Kidney epithelial cell (primary cell): ENCODE measurements around the gene FLRT1. TPM values are rescaled to one million over a fixed set of nuclear protein-coding genes. Genes with fewer than 3 reads are reported as not detected.

Experiments
- DNase-seq: peaks from one replicate; pipeline ENCODE4 v3.0.0-alpha.2; 2010; ENCODE audit warnings: low read depth
- H3K27me3 ChIP-seq: 2 replicates; pipeline ENCODE4 v1.6.0; 2011; ENCODE audit warnings: low read length; ENCODE audit not compliant: control insufficient read depth, insufficient read depth
- H3K36me3 ChIP-seq: 2 replicates; pipeline ENCODE4 v1.5.1; 2011; ENCODE audit warnings: low read length; ENCODE audit not compliant: control insufficient read depth, insufficient read depth
- H3K4me3 ChIP-seq: 2 replicates; pipeline ENCODE4 v1.5.1; 2011; ENCODE audit warnings: low read depth, mild to moderate bottlenecking, control low read depth, low read length
- total RNA-seq: library from RNA; depleted of rRNA; stranded (reverse); fragments of >200 nt; gene quantifications from 2 replicates; pipeline ENCODE4 v1.2.3, GENCODE V29; 2015
- TF ChIP-seq, protein P1 (sequence below): IDR thresholded peaks from 2 replicates; pipeline ENCODE4 v1.5.1; 2011; ENCODE audit warnings: mild to moderate bottlenecking, moderate library complexity, low read length, control low read depth, inconsistent platforms; ENCODE audit not compliant: insufficient read depth, poor library complexity, severe bottlenecking

The FLRT1 gene
- total RNA-seq, 1 donor from 2014 or later = 0.13 TPM

- Histone ChIP-seq H3K27me3 (peaks cover 60% of the 10 kb centered on the region), H3K36me3 (no peaks in the 10 kb centered on the region), H3K4me3 (no peak overlapping the region)
- no peak for DNase-seq
- TF ChIP-seq, protein P1, sequence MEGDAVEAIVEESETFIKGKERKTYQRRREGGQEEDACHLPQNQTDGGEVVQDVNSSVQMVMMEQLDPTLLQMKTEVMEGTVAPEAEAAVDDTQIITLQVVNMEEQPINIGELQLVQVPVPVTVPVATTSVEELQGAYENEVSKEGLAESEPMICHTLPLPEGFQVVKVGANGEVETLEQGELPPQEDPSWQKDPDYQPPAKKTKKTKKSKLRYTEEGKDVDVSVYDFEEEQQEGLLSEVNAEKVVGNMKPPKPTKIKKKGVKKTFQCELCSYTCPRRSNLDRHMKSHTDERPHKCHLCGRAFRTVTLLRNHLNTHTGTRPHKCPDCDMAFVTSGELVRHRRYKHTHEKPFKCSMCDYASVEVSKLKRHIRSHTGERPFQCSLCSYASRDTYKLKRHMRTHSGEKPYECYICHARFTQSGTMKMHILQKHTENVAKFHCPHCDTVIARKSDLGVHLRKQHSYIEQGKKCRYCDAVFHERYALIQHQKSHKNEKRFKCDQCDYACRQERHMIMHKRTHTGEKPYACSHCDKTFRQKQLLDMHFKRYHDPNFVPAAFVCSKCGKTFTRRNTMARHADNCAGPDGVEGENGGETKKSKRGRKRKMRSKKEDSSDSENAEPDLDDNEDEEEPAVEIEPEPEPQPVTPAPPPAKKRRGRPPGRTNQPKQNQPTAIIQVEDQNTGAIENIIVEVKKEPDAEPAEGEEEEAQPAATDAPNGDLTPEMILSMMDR = no peak
Measured at GRCh38 chr11:64031001-64031400, 4.7 kb upstream of the FLRT1 start.

DNA sequence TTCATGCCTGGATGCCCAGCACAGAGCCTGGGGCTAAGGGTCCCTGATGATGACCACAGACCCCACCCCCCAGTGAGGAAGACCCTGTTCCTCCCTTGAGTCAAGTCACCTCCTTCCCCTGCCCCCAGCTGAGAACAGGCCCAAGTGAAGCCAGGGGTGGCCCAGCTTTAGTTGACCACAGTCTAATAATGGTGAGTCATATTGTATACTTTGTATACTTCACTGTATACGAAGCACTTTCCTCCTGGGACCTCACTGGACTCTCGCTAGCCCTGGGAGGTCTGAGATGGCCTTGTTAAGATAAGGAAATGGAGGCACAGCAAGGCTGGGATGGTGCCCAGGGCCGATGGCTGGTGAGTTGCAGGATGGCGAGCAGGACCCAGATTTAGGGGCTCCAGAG lies 3.7 kb upstream of the FLRT1 start:
- no peak for DNase-seq
- H3K27me3 ChIP-seq = peaks cover 71% of the 10 kb centered on the region
- TF ChIP-seq, protein P1 = no peak
- no peaks in the 10 kb centered on the region for H3K36me3 ChIP-seq
- H3K4me3 ChIP-seq = no peak overlapping the region

- TF ChIP-seq, protein P1 = no peak
- peaks cover 70% of the 10 kb centered on the region for H3K27me3 ChIP-seq
- no peak for DNase-seq
- no peaks in the 10 kb centered on the region for H3K36me3 ChIP-seq
- H3K4me3 ChIP-seq = no peak overlapping the region
Measured at GRCh38 chr11:64034411-64034811, 1.3 kb upstream of the FLRT1 start.

DNA sequence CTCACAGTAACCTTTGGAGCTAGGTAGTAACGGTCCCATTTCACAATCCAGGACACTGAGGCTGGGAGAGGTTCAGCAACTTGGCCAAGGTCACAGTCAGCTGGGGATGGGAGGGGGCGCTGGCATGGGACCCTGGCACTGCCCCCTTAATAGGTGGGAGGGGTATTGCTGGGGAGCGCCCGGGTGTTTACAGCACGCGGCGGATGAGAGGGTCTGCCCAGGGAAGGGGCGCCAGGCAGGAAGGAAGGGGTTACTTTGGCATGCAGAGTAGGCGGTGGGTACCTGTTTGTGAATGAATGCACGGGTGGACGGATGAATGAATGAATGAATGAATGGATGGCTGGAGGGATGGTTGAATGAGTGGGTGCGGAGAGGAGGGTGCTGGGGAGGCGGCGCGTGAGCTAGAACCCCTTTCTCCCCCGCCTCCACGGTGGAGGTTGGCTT lies 628 bp upstream of the FLRT1 start:
- H3K36me3 ChIP-seq = no peaks in the 10 kb centered on the region
- TF ChIP-seq, protein P1 = no peak
- no peak for DNase-seq
- H3K27me3 ChIP-seq = peaks cover 68% of the 10 kb centered on the region
- H3K4me3 ChIP-seq = no peak overlapping the region

DNA sequence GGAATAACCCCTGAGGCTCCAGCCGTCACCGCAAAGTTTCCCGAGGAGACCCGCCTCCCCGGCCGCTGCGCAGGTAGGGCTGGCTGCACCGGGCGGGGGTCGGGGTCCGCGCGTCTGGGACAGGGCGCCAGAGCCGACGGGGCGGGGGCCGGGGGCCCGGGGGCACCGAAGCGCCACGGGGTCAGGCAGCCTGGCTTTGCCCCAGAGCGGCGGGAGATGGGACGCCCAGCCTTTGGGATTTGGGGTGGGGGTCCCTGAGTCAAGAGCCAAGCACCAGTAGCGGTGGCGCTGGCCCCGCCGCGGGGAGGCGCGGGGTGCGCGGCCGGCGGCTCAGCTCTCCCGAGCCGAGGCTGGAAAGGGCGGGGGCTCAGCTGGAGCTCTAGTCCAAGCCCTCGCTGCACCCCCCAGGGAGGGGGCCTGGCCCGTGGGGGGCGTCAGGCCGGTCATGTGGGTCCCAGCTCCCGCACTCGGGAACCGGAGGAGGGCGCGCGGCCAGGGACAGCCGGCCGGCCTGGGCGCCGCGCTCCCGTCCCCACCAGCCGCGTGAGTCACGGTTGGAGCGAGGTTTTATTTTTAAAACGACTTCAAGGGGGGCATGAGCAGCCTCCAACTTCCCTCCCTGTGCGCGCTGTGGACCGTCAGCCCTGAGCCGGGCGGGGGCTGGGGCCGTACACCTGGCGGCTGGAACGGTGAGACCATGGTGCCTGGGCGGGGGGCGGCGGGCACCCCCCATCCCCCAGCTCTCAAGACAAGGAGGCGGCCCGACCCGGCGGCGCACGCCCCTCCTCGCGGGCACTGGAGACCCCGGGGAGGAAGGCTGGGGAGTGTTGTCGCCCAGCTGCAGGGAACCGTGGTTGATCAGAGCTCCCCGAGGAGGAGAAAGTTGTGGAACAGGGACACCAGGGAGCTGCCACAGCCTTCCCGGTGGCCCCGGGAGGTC lies 626 bp downstream of the FLRT1 start:
- Histone ChIP-seq H3K27me3 (peaks cover 65% of the 10 kb centered on the region), H3K36me3 (no peaks in the 10 kb centered on the region), H3K4me3 (no peak overlapping the region)
- no peak for DNase-seq
- TF ChIP-seq, protein P1 = no peak

DNA sequence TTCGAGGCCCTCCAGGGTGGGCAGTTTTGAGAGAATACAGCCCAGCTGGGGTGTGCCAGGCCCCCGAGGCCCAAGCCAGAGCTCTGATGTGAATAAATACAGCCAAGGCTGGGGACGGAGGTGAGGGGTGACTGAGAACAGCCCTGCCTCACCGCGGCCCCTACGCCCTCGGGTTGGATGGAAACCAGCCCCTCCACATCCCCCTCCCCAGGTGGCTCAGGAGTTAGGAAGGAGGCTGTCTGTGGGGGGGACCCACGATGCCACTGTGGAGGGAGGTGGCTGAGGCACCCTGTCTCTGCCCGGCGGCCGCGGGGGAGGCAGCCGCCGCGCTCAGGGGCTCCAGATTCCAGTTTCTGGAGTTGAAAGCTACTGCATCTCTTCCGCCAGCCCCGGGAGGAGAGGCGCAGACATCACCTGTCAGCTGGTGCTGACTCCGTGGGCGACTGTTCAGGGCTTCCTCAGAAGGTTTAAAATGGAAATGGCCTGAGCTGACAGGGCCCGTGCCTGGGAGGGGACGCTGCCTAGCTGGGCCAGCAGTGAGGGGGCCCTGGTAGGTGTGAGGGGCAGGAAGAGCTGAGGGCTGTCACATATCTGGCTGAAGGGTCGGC lies 1.4 kb downstream of the FLRT1 start:
- no peak overlapping the region for H3K4me3 ChIP-seq
- TF ChIP-seq, protein P1 = no peak
- peaks cover 70% of the 10 kb centered on the region for H3K27me3 ChIP-seq
- no peaks in the 10 kb centered on the region for H3K36me3 ChIP-seq
- DNase-seq = no peak
